HG03045 (cell line): Measurements from ENCODE around the gene HECTD4.
"Not testable (repeated sequence)": the region's sequence is repeated elsewhere in the genome, so short reads cannot be mapped to it uniquely, and the experiment has no call there.

Experiments used
- ATAC-seq: cut with Tn5 transposase; IDR thresholded peaks from one replicate; pipeline ENCODE4 v1.9.1; 2021; ENCODE audit warnings: mild to moderate bottlenecking, moderate library complexity; ENCODE audit not compliant: unreplicated experiment

The HECTD4 gene

GRCh38 chr12:112126000-112126438 lies 256.2 kb downstream of the HECTD4 start:
- ATAC-seq, result no peak

- ATAC-seq, result peak; percentile 95
Measured at GRCh38 chr12:112125250-112125999, 256.8 kb downstream of the HECTD4 start, which contains the start of gene TRAFD1. TRAFD1 (plus strand) TSS chr12:112125560; CDS start chr12:112130523, 4,963 bp downstream.

GRCh38 chr12:112124918-112125249 lies 257.3 kb downstream of the HECTD4 start:
- ATAC-seq, result no peak

GRCh38 chr12:112122823-112123690 lies 259.2 kb downstream of the HECTD4 start:
- no peak for ATAC-seq

GRCh38 chr12:112121780-112122565 lies 260.3 kb downstream of the HECTD4 start:
- no peak for ATAC-seq

- ATAC-seq, result no peak
Measured at GRCh38 chr12:112117685-112118084, 264.5 kb downstream of the HECTD4 start.

GRCh38 chr12:112116232-112117060 lies 265.8 kb downstream of the HECTD4 start:
- no peak for ATAC-seq

GRCh38 chr12:112115259-112116045 lies 266.8 kb downstream of the HECTD4 start:
- ATAC-seq, result no peak

GRCh38 chr12:112112409-112113133 lies 269.7 kb downstream of the HECTD4 start:
- ATAC-seq, result no peak

- no peak for ATAC-seq
Measured at GRCh38 chr12:112111931-112112330, 270.3 kb downstream of the HECTD4 start.

- ATAC-seq, result not testable (repeated sequence)
Measured at GRCh38 chr12:112110787-112111662, 271.2 kb downstream of the HECTD4 start.
